Hepatocyte (in vitro differentiated cells): ENCODE measurements around the gene NAT14. TPM values are rescaled to one million over a fixed set of nuclear protein-coding genes. Genes with fewer than 3 reads are reported as not detected.

ENCODE experiments used
- DNase-seq: peaks from one replicate; pipeline ENCODE4 v3.0.0-alpha.2; 2016; ENCODE audit warnings: low spot score
- H2AFZ ChIP-seq: fragments of 200-600 bp; sonication (generic); 2 replicates; pipeline ENCODE4 v1.6.0; 2016; ENCODE audit warnings: antibody characterized with exemption, mild to moderate bottlenecking
- H3K27ac ChIP-seq: fragments of 200-600 bp; sonication (generic); 2 replicates; pipeline ENCODE4 v1.5.1; 2016; ENCODE audit warnings: mild to moderate bottlenecking
- H3K27me3 ChIP-seq: fragments of 200-600 bp; sonication (generic); 2 replicates; pipeline ENCODE4 v1.6.1; 2016
- H3K36me3 ChIP-seq: fragments of 200-600 bp; sonication (generic); replicated peaks from 2 replicates; pipeline ENCODE4 v1.5.1; 2016; ENCODE audit warnings: low read depth; ENCODE audit not compliant: insufficient read depth
- H3K4me1 ChIP-seq: fragments of 200-600 bp; sonication (generic); 2 replicates; pipeline ENCODE4 v1.5.1; 2016; ENCODE audit warnings: mild to moderate bottlenecking, moderate library complexity; ENCODE audit not compliant: insufficient read depth
- H3K4me2 ChIP-seq: fragments of 200-600 bp; sonication (generic); 2 replicates; pipeline ENCODE4 v1.6.0; 2016
- H3K4me3 ChIP-seq: fragments of 200-600 bp; sonication (generic); 2 replicates; pipeline ENCODE4 v1.5.1; 2016; ENCODE audit warnings: mild to moderate bottlenecking
- H3K79me2 ChIP-seq: fragments of 200-600 bp; sonication (generic); 2 replicates; pipeline ENCODE4 v1.6.0; 2017; ENCODE audit warnings: mild to moderate bottlenecking
- H3K9me2 ChIP-seq: fragments of 200-600 bp; sonication (generic); replicated peaks from 2 replicates; pipeline ENCODE4 v1.6.0; 2017; ENCODE audit warnings: mild to moderate bottlenecking; ENCODE audit not compliant: insufficient read depth
- H3K9me3 ChIP-seq: fragments of 200-600 bp; sonication (generic); 2 replicates; pipeline ENCODE4 v1.5.1; 2016; ENCODE audit warnings: low read depth, mild to moderate bottlenecking
- H4K20me1 ChIP-seq: fragments of 200-600 bp; sonication (generic); 2 replicates; pipeline ENCODE4 v1.6.0; 2016; ENCODE audit warnings: mild to moderate bottlenecking; ENCODE audit not compliant: insufficient read depth, poor library complexity, severe bottlenecking
- CTCF ChIP-seq: fragments of 200-600 bp; sonication (generic); IDR thresholded peaks from 2 replicates; pipeline ENCODE4 v1.5.1; 2016; ENCODE audit warnings: antibody characterized with exemption, mild to moderate bottlenecking; ENCODE audit not compliant: poor library complexity
- EZH2 ChIP-seq: fragments of 200-600 bp; sonication (generic); IDR thresholded peaks from 2 replicates; pipeline ENCODE4 v1.6.1; 2016; ENCODE audit warnings: antibody characterized with exemption, mild to moderate bottlenecking, borderline replicate concordance
- EZH2phosphoT487 ChIP-seq: fragments of 200-600 bp; sonication (generic); IDR thresholded peaks from one replicate; pipeline ENCODE4 v1.6.1; 2018; ENCODE audit warnings: antibody characterized with exemption, mild to moderate bottlenecking, low read depth, moderate library complexity; ENCODE audit not compliant: unreplicated experiment, severe bottlenecking
- WGBS: methylation state at CpG from one replicate; pipeline ENCODE4 v1.1.6; 2016; ENCODE audit warnings: low lambda C conversion rate; ENCODE audit errors: missing lambda C conversion rate; 5-methylcytosine and 5-hydroxymethylcytosine counted together
- polyA plus RNA-seq: library from polyadenylated mRNA; unstranded; fragments of >200 nt; fragmentation: Nextera tagmentation; extraction: Ambion mirVana; gene quantifications from 2 replicates; pipeline ENCODE4 v1.2.1, GENCODE V29; 2016
- total RNA-seq: library from RNA; depleted of rRNA; stranded (reverse); fragments of >200 nt; gene quantifications from 2 replicates; pipeline ENCODE4 v1.2.3, GENCODE V29; 2014

NAT14 gene
- total and polyA plus RNA-seq, 2 experiments from 2014 or later, result 22.3 to 40.3 TPM

- no peak overlapping the region for H2AFZ ChIP-seq
- no peak for TF ChIP-seq EZH2
- no peak for TF ChIP-seq EZH2phosphoT487
- no peaks in the 10 kb centered on the region for H3K79me2 ChIP-seq
- peaks cover 43% of the 10 kb centered on the region for H3K27me3 ChIP-seq
- H4K20me1 ChIP-seq, result no peaks in the 10 kb centered on the region
- no peaks in the 10 kb centered on the region for H3K9me2 ChIP-seq
- no peak overlapping the region for H3K4me3 ChIP-seq
- WGBS, result 74% methylated on average over 5 of the region's 5 CpGs
- no peaks in the 10 kb centered on the region for H3K9me3 ChIP-seq
- H3K4me2 ChIP-seq, result no peak overlapping the region
- no peak overlapping the region for H3K27ac ChIP-seq
- no peaks in the 10 kb centered on the region for H3K4me1 ChIP-seq
- H3K36me3 ChIP-seq, result no peaks in the 10 kb centered on the region
- no peak for DNase-seq
Measured at GRCh38 chr19:55439052-55439451, 45.9 kb upstream of the NAT14 start.

- no peak for TF ChIP-seq EZH2phosphoT487
- TF ChIP-seq EZH2, result no peak
- TF ChIP-seq CTCF, result no peak
- Histone ChIP-seq H3K79me2 (no peaks in the 10 kb centered on the region), H3K4me3 (no peak overlapping the region), H3K27me3 (peaks cover 58% of the 10 kb centered on the region), H3K4me2 (no peak overlapping the region), H3K36me3 (no peaks in the 10 kb centered on the region), H4K20me1 (no peaks in the 10 kb centered on the region), H3K9me2 (no peaks in the 10 kb centered on the region), H2AFZ (no peak overlapping the region), H3K27ac (no peak overlapping the region), H3K9me3 (no peaks in the 10 kb centered on the region), H3K4me1 (no peaks in the 10 kb centered on the region)
- DNase-seq, result no peak
- 19% methylated on average over 29 of the region's 39 CpGs for WGBS
Measured at GRCh38 chr19:55440411-55441105, 44.4 kb upstream of the NAT14 start.

- no peak for DNase-seq
- Histone ChIP-seq H3K27me3 (peaks cover 61% of the 10 kb centered on the region), H3K36me3 (no peaks in the 10 kb centered on the region), H3K9me3 (no peaks in the 10 kb centered on the region), H2AFZ (no peak overlapping the region), H3K4me2 (no peak overlapping the region), H3K9me2 (no peaks in the 10 kb centered on the region), H4K20me1 (no peaks in the 10 kb centered on the region), H3K4me3 (no peak overlapping the region), H3K27ac (no peak overlapping the region), H3K79me2 (no peaks in the 10 kb centered on the region), H3K4me1 (no peaks in the 10 kb centered on the region)
- TF ChIP-seq EZH2 (no peak), EZH2phosphoT487 (peak; percentile 81)
- WGBS, result 14% methylated on average over 20 of the region's 21 CpGs
Measured at GRCh38 chr19:55441319-55441691, 43.7 kb upstream of the NAT14 start.

GRCh38 chr19:55441692-55442321 is 43.2 kb upstream of the NAT14 start:
- TF ChIP-seq CTCF (no peak), EZH2 (peak; percentile 93), EZH2phosphoT487 (peak; percentile 18)
- Histone ChIP-seq H2AFZ (no peak overlapping the region), H3K9me3 (no peaks in the 10 kb centered on the region), H3K9me2 (no peaks in the 10 kb centered on the region), H3K4me2 (peak overlapping the region; percentile 46), H3K4me3 (no peak overlapping the region), H3K27ac (no peak overlapping the region), H3K36me3 (no peaks in the 10 kb centered on the region), H3K79me2 (no peaks in the 10 kb centered on the region), H3K4me1 (no peaks in the 10 kb centered on the region), H4K20me1 (no peaks in the 10 kb centered on the region), H3K27me3 (peaks cover 63% of the 10 kb centered on the region)
- no peak for DNase-seq
- 3% methylated on average over 27 of the region's 39 CpGs for WGBS
